HG02981 (cell line): Measurements from ENCODE around the gene CHD5.

Source experiments
- ATAC-seq: cut with Tn5 transposase; IDR thresholded peaks from one replicate; pipeline ENCODE4 v1.9.1; 2021; ENCODE audit warnings: mild to moderate bottlenecking, moderate library complexity; ENCODE audit not compliant: unreplicated experiment

CHD5 gene

GRCh38 chr1:6117064-6117463 is 63.1 kb downstream of the CHD5 start:
- no peak for ATAC-seq

- no peak for ATAC-seq
Measured at GRCh38 chr1:6116137-6116536, 64.0 kb downstream of the CHD5 start.

GRCh38 chr1:6113745-6114144 is 66.4 kb downstream of the CHD5 start:
- no peak for ATAC-seq

- no peak for ATAC-seq
Measured at GRCh38 chr1:6113116-6113515, 67.0 kb downstream of the CHD5 start.

- no peak for ATAC-seq
Measured at GRCh38 chr1:6112690-6113005, 67.5 kb downstream of the CHD5 start.

GRCh38 chr1:6111991-6112689 is 68.0 kb downstream of the CHD5 start:
- no peak for ATAC-seq

GRCh38 chr1:6111571-6111970 is 68.5 kb downstream of the CHD5 start:
- ATAC-seq: no peak

- ATAC-seq: no peak
Measured at GRCh38 chr1:6110326-6110725, 69.8 kb downstream of the CHD5 start.

GRCh38 chr1:6109688-6110087 is 70.4 kb downstream of the CHD5 start:
- no peak for ATAC-seq

GRCh38 chr1:6108937-6109614 is 71.0 kb downstream of the CHD5 start:
- peak; percentile 59 for ATAC-seq

GRCh38 chr1:6108476-6108875 is 71.6 kb downstream of the CHD5 start:
- ATAC-seq: no peak

- ATAC-seq: no peak
Measured at GRCh38 chr1:6107409-6108356, 72.4 kb downstream of the CHD5 start.

- ATAC-seq: no peak
Measured at GRCh38 chr1:6106977-6107376, 73.1 kb downstream of the CHD5 start.

GRCh38 chr1:6106321-6106731 is 73.8 kb downstream of the CHD5 start:
- no peak for ATAC-seq

- no peak for ATAC-seq
Measured at GRCh38 chr1:6105763-6106162, 74.4 kb downstream of the CHD5 start.

GRCh38 chr1:6105218-6105679 is 74.9 kb downstream of the CHD5 start:
- no peak for ATAC-seq

GRCh38 chr1:6104631-6105030 is 75.5 kb downstream of the CHD5 start:
- ATAC-seq: no peak

- no peak for ATAC-seq
Measured at GRCh38 chr1:6103854-6104530, 76.1 kb downstream of the CHD5 start.

GRCh38 chr1:6103111-6103853 is 76.8 kb downstream of the CHD5 start:
- no peak for ATAC-seq

- no peak for ATAC-seq
Measured at GRCh38 chr1:6102532-6102845, 77.6 kb downstream of the CHD5 start.
